Keratinocyte (primary cell): ENCODE data around the gene MKLN1. TPM values are rescaled to one million over a fixed set of nuclear protein-coding genes. Genes with fewer than 3 reads are reported as not detected.

Source experiments
- DNase-seq: peaks from one replicate; pipeline ENCODE4 v3.0.0-alpha.2; 2011; ENCODE audit warnings: low read depth, missing footprints, low spot score
- FAIRE-seq: peaks from 2 replicates; lab custom pipeline; 2011; peaks lifted over from hg19 to GRCh38; lab: Jason Lieb, UNC
- H2AFZ ChIP-seq: 2 replicates; pipeline ENCODE4 v1.6.0; 2012; ENCODE audit warnings: low read length, control low read depth, inconsistent platforms; ENCODE audit not compliant: control insufficient read depth
- H3K27ac ChIP-seq: 2 replicates; pipeline ENCODE4 v1.5.1; 2011; ENCODE audit warnings: low read length; ENCODE audit not compliant: control insufficient read depth, insufficient read depth
- H3K27me3 ChIP-seq: 3 replicates; pipeline ENCODE4 v1.6.0; 2011; ENCODE audit warnings: low read length; ENCODE audit not compliant: control insufficient read depth, insufficient read depth; ENCODE audit errors: extremely low read depth
- H3K36me3 ChIP-seq, 2 experiments: 2 replicates in 1 of 2; 3 replicates in 1 of 2; pipeline ENCODE4 v1.5.1; 2011; ENCODE audit warnings: low read length in 2 of 2, mild to moderate bottlenecking in 1 of 2; ENCODE audit not compliant: control insufficient read depth in 2 of 2, insufficient read depth in 2 of 2; ENCODE audit errors: extremely low read depth in 1 of 2
- H3K4me1 ChIP-seq: 3 replicates; pipeline ENCODE4 v1.5.1; 2011; ENCODE audit warnings: low read length; ENCODE audit not compliant: control insufficient read depth, insufficient read depth; ENCODE audit errors: extremely low read depth
- H3K4me2 ChIP-seq: 3 replicates; pipeline ENCODE4 v1.6.0; 2011; ENCODE audit warnings: low read depth, low read length; ENCODE audit not compliant: control insufficient read depth, insufficient read depth; ENCODE audit errors: extremely low read depth
- H3K4me3 ChIP-seq, 3 experiments: fragments of 200-600 bp in 1 of 3; sonication (generic) in 1 of 3; 2 replicates in 2 of 3; 3 replicates in 1 of 3; pipeline ENCODE4 v1.5.1; 2011 to 2016; ENCODE audit warnings: low read length in 3 of 3, mild to moderate bottlenecking in 3 of 3, control low read depth in 2 of 3, inconsistent platforms in 1 of 3, low read depth in 1 of 3, mixed read lengths in 1 of 3, mixed run types in 1 of 3, moderate library complexity in 1 of 3; ENCODE audit not compliant: control insufficient read depth in 2 of 3, insufficient read depth in 2 of 3; ENCODE audit errors: extremely low read depth in 1 of 3
- H3K79me2 ChIP-seq: 2 replicates; pipeline ENCODE4 v1.6.0; 2012; ENCODE audit warnings: low read length; ENCODE audit not compliant: control insufficient read depth, insufficient read depth
- H3K9ac ChIP-seq: 3 replicates; pipeline ENCODE4 v1.6.0; 2011; ENCODE audit warnings: low read length; ENCODE audit not compliant: control insufficient read depth, insufficient read depth; ENCODE audit errors: extremely low read depth
- H3K9me1 ChIP-seq: 3 replicates; pipeline ENCODE4 v1.6.0; 2011; ENCODE audit warnings: low read length; ENCODE audit not compliant: control insufficient read depth, insufficient read depth; ENCODE audit errors: extremely low read depth
- H3K9me3 ChIP-seq: 2 replicates; pipeline ENCODE4 v1.5.1; 2012; ENCODE audit warnings: low read depth, low read length; ENCODE audit not compliant: control insufficient read depth
- H4K20me1 ChIP-seq: 3 replicates; pipeline ENCODE4 v1.6.0; 2011; ENCODE audit warnings: low read length; ENCODE audit not compliant: control insufficient read depth, insufficient read depth; ENCODE audit errors: extremely low read depth
- EZH2 ChIP-seq: IDR thresholded peaks from one replicate; pipeline ENCODE4 v1.6.1; 2012; ENCODE audit warnings: inconsistent platforms, mild to moderate bottlenecking, low read length, moderate library complexity
- dilution Hi-C: fragments of 300-500 bp; cut with MboI; formaldehyde crosslinking; loops from one replicate; pipeline ENCODE4 v1.7.0; 2020; ENCODE audit warnings: low sequenced_read_pairs; ENCODE audit not compliant: extremely low pct_ligation_motif_present
- polyA plus RNA-seq, 5 experiments: library from polyadenylated mRNA; depleted of rRNA in 3 of 5; stranded (reverse) in 3 of 5; stranded (forward) in 1 of 5; unstranded in 1 of 5; fragments of >200 nt; gene quantifications; 1 replicate in 1 of 5; 2 replicates in 3 of 5; 3 replicates in 1 of 5; pipeline versions ENCODE4 v1.2.1 to v1.2.3, GENCODE V29; 2011 to 2012; ENCODE audit warnings: missing spikeins in 2 of 5, low read depth in 1 of 5, low replicate concordance in 1 of 5
- TF ChIP-seq, protein P1 (sequence below), 3 experiments: IDR thresholded peaks in 1 of 3; conservative IDR thresholded peaks in 1 of 3; optimal IDR thresholded peaks in 1 of 3; 2 replicates in 2 of 3; 3 replicates in 1 of 3; pipeline versions ENCODE3 to v1.5.1; 2011; ENCODE audit warnings: low read length in 3 of 3, mild to moderate bottlenecking in 3 of 3, moderate library complexity in 2 of 3, control low read depth in 1 of 3, inconsistent platforms in 1 of 3; ENCODE audit not compliant: insufficient read depth in 2 of 3; ENCODE audit errors: extremely low read depth in 1 of 3

Gene MKLN1
- polyA plus RNA-seq, 1 donor (not counting 4 experiments of a cell fraction or from before 2014, with no cell fraction given) = 43.8 TPM

DNA sequence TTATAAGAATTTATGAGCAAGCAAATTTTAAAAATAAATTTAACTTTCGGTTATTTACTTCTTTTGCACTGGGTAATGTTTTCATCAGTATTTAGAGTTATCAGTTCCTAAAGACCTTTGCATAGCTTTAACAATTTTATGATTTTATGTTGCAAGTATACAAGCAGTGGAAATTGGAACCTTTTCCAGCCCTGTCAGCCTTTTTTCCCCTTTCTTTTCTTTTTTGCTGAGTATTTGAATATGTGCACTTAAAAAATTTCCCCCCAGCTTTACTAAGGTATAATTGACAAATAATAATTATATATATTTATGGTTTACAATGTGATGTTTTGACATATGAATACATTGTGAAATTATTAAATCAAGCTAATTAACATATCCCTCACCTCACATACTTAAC is 62.6 kb downstream of the MKLN1 start:
- Histone ChIP-seq H3K27ac (no peak overlapping the region), H2AFZ (no peak overlapping the region), H3K4me2 (no peak overlapping the region), H3K9me3 (no peaks in the 10 kb centered on the region), H4K20me1 (peaks cover 3% of the 10 kb centered on the region), H3K4me1 (no peaks in the 10 kb centered on the region), H3K9me1 (no peaks in the 10 kb centered on the region), H3K79me2 (peaks cover 9% of the 10 kb centered on the region), H3K27me3 (no peaks in the 10 kb centered on the region), H3K36me3 (no peaks in the 10 kb centered on the region), H3K4me3 (no peak overlapping the region), H3K9ac (no peak overlapping the region)
- TF ChIP-seq EZH2 = no peak
- TF ChIP-seq, protein P1, sequence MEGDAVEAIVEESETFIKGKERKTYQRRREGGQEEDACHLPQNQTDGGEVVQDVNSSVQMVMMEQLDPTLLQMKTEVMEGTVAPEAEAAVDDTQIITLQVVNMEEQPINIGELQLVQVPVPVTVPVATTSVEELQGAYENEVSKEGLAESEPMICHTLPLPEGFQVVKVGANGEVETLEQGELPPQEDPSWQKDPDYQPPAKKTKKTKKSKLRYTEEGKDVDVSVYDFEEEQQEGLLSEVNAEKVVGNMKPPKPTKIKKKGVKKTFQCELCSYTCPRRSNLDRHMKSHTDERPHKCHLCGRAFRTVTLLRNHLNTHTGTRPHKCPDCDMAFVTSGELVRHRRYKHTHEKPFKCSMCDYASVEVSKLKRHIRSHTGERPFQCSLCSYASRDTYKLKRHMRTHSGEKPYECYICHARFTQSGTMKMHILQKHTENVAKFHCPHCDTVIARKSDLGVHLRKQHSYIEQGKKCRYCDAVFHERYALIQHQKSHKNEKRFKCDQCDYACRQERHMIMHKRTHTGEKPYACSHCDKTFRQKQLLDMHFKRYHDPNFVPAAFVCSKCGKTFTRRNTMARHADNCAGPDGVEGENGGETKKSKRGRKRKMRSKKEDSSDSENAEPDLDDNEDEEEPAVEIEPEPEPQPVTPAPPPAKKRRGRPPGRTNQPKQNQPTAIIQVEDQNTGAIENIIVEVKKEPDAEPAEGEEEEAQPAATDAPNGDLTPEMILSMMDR (optimal IDR thresholded peaks at IDR 0.05 in 1 of 3, IDR thresholded peaks at IDR 0.05 in 1 of 3, conservative IDR thresholded peaks at IDR 0.05 in 1 of 3; ENCODE audit: extremely low read depth in 1 of 3, insufficient read depth in 2 of 3, low read length in 3 of 3) = no peak
- dilution Hi-C loops = no loop called here
- FAIRE-seq (no peak), DNase-seq (no peak)

DNA sequence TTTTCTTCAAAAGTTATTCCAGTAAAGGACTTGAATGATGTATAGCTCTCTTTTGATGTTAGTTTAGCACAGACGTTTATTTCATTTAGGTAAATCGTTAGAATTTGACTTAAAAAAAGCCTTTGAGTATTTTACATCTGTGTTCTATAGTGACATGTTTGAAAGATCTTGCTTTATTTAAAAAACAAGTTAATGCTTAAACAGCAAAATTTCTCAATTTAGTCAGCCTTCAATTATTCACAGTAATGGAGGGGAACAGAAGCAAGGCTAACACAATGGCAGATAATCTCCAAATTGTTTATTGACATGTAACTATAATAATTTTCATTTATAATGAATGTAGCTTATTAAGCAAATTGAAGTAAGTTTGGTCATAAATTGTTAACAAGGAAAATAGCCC is 63.5 kb downstream of the MKLN1 start:
- Histone ChIP-seq H3K27me3 (no peaks in the 10 kb centered on the region), H3K79me2 (peaks cover 9% of the 10 kb centered on the region), H3K4me3 (no peak overlapping the region), H3K4me2 (no peak overlapping the region), H3K9me3 (no peaks in the 10 kb centered on the region), H3K4me1 (no peaks in the 10 kb centered on the region), H4K20me1 (peaks cover 3% of the 10 kb centered on the region), H3K9me1 (no peaks in the 10 kb centered on the region), H2AFZ (no peak overlapping the region), H3K27ac (no peak overlapping the region), H3K36me3 (no peaks in the 10 kb centered on the region), H3K9ac (no peak overlapping the region)
- TF ChIP-seq, protein P1 (optimal IDR thresholded peaks at IDR 0.05 in 1 of 3, IDR thresholded peaks at IDR 0.05 in 1 of 3, conservative IDR thresholded peaks at IDR 0.05 in 1 of 3; ENCODE audit: extremely low read depth in 1 of 3, insufficient read depth in 2 of 3, low read length in 3 of 3) = no peak
- no peak for TF ChIP-seq EZH2
- DNase-seq = no peak
- no peak for FAIRE-seq
- dilution Hi-C loops = no loop called here
